OCI-LY3 (cell line): ENCODE measurements around the gene FYB1.

Source experiments
- EZH2phosphoT487 ChIP-seq: fragments of 200-600 bp; shearing (Covaris generic); IDR thresholded peaks from 2 replicates; pipeline ENCODE4 v1.6.1; 2018; ENCODE audit warnings: antibody characterized with exemption, mixed run types, low read depth
- TF ChIP-seq, protein P1 (sequence below): fragments of 200-600, 300-600 bp; sonication (generic); IDR thresholded peaks from 2 replicates; pipeline ENCODE4 v1.5.1; 2014; ENCODE audit warnings: antibody characterized with exemption, low read length, low read depth

DNA sequence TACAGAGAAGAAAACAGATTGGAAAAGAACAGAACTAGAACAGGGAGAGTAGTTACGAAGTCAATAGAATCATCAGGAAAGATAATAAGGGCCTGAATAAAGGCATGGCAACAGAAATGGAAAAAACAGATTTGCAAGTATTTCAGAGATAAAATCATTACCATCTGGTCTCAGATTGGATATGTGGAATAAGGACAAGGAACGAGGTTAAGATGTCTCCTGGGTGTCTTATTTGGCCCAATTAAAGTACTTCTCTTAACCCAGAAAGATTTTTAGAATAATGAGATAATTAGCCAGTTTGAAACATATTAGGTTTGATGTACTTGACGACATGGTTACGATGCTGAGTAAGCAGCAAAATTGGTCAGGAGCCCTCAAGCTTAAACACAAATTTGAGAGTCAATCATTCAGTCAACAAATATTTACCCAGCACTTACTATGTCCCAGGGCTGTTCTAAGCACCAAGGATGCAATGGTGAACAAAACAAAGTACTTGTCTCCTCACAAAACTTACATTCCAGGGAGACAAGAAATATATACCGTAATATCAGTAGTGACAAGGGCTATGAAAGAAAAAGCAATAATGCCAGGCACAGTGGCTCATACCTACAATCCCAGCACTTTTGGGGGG lies 163.5 kb downstream of the FYB1 start:
- TF ChIP-seq, protein P1, sequence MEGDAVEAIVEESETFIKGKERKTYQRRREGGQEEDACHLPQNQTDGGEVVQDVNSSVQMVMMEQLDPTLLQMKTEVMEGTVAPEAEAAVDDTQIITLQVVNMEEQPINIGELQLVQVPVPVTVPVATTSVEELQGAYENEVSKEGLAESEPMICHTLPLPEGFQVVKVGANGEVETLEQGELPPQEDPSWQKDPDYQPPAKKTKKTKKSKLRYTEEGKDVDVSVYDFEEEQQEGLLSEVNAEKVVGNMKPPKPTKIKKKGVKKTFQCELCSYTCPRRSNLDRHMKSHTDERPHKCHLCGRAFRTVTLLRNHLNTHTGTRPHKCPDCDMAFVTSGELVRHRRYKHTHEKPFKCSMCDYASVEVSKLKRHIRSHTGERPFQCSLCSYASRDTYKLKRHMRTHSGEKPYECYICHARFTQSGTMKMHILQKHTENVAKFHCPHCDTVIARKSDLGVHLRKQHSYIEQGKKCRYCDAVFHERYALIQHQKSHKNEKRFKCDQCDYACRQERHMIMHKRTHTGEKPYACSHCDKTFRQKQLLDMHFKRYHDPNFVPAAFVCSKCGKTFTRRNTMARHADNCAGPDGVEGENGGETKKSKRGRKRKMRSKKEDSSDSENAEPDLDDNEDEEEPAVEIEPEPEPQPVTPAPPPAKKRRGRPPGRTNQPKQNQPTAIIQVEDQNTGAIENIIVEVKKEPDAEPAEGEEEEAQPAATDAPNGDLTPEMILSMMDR = no peak
- no peak for TF ChIP-seq EZH2phosphoT487
